CD14-positive monocyte (primary cell): ENCODE data around the gene CHI3L1. TPM values are rescaled to one million over a fixed set of nuclear protein-coding genes. Genes with fewer than 3 reads are reported as not detected.

Experiments used
- DNase-seq, 3 donors: peaks; one replicate each; pipeline ENCODE4 v3.0.0-alpha.2; 2011 to 2022
- H2AFZ ChIP-seq: 2 replicates; pipeline ENCODE4 v1.6.0; 2012; ENCODE audit warnings: mild to moderate bottlenecking, low read depth, low read length, inconsistent platforms; ENCODE audit not compliant: insufficient read depth, poor library complexity, severe bottlenecking
- H3K27ac ChIP-seq, 2 donors: 1 replicate in 1 of 2; 2 replicates in 1 of 2; pipeline ENCODE4 v1.5.1; 2012 to 2013; ENCODE audit warnings: low read length in 2 of 2, control low read depth in 1 of 2, inconsistent platforms in 1 of 2, low read depth in 1 of 2, mild to moderate bottlenecking in 1 of 2
- H3K27me3 ChIP-seq, 2 donors: one replicate each; pipeline versions ENCODE4 v1.6.0 to v1.6.1; 2011 to 2013; ENCODE audit warnings: low read length in 2 of 2; ENCODE audit not compliant: control insufficient read depth in 2 of 2, insufficient read depth in 2 of 2
- H3K36me3 ChIP-seq, 2 donors: replicated peaks in 1 of 2; 1 replicate in 1 of 2; 2 replicates in 1 of 2; pipeline versions ENCODE4 v1.5.1 to v1.6.1; 2012 to 2013; ENCODE audit warnings: low read length in 2 of 2, control low read depth in 1 of 2, inconsistent platforms in 1 of 2, mild to moderate bottlenecking in 1 of 2; ENCODE audit not compliant: insufficient read depth in 2 of 2, control insufficient read depth in 1 of 2
- H3K4me1 ChIP-seq, 2 donors: 1 replicate in 1 of 2; 2 replicates in 1 of 2; pipeline versions ENCODE4 v1.5.1 to v1.6.1; 2012 to 2013; ENCODE audit warnings: low read length in 2 of 2, control low read depth in 1 of 2, inconsistent platforms in 1 of 2, mild to moderate bottlenecking in 1 of 2, moderate library complexity in 1 of 2; ENCODE audit not compliant: insufficient read depth in 2 of 2, control insufficient read depth in 1 of 2
- H3K4me2 ChIP-seq: replicated peaks from 2 replicates; pipeline ENCODE3; 2012; ENCODE audit warnings: low read length, moderate library complexity, mild to moderate bottlenecking; ENCODE audit not compliant: poor library complexity, severe bottlenecking; ENCODE audit errors: extremely low read depth
- H3K4me3 ChIP-seq, 3 experiments: fragments of 200-600 bp in 1 of 3; sonication (generic) in 1 of 3; replicated peaks in 1 of 3; 1 replicate in 2 of 3; 2 replicates in 1 of 3; pipeline ENCODE4 v1.5.1; 2011 to 2013; ENCODE audit warnings: low read length in 3 of 3, mild to moderate bottlenecking in 3 of 3, control low read depth in 2 of 3, low read depth in 2 of 3, inconsistent platforms in 1 of 3, moderate library complexity in 1 of 3
- H3K79me2 ChIP-seq: 2 replicates; pipeline ENCODE4 v1.6.0; 2012; ENCODE audit warnings: mild to moderate bottlenecking, control low read depth, inconsistent platforms, low read length, moderate library complexity; ENCODE audit not compliant: insufficient read depth
- H3K9ac ChIP-seq: 2 replicates; pipeline ENCODE4 v1.6.0; 2017; ENCODE audit warnings: low read length, mild to moderate bottlenecking; ENCODE audit not compliant: insufficient read depth, poor library complexity, severe bottlenecking
- H3K9me3 ChIP-seq, 2 donors: replicated peaks in 1 of 2; 1 replicate in 1 of 2; 2 replicates in 1 of 2; pipeline versions ENCODE4 v1.5.1 to v1.6.1; 2012 to 2013; ENCODE audit warnings: low read length in 2 of 2, control low read depth in 1 of 2; ENCODE audit not compliant: control insufficient read depth in 1 of 2, insufficient read depth in 1 of 2
- H4K20me1 ChIP-seq: 2 replicates; pipeline ENCODE4 v1.6.0; 2012; ENCODE audit warnings: mild to moderate bottlenecking, low read length, control low read depth, moderate library complexity; ENCODE audit not compliant: insufficient read depth
- H3K27ac Mint-ChIP-seq, 7 donors: one replicate each; pipeline ENCODE4 v1.8.0; 2020; ENCODE audit warnings: mild to moderate bottlenecking in 7 of 7, mixed read lengths in 7 of 7, moderate library complexity in 6 of 7, inconsistent platforms in 2 of 7
- H3K27me3 Mint-ChIP-seq, 3 donors: one replicate each; pipeline ENCODE4 v1.8.0; 2021 to 2022; ENCODE audit warnings: low read depth in 3 of 3, mild to moderate bottlenecking in 3 of 3, mixed read lengths in 3 of 3, moderate library complexity in 3 of 3, inconsistent platforms in 1 of 3
- H3K36me3 Mint-ChIP-seq, 2 donors: one replicate each; pipeline ENCODE4 v1.8.0; 2020; ENCODE audit warnings: mixed read lengths in 2 of 2, inconsistent platforms in 1 of 2, mild to moderate bottlenecking in 1 of 2
- H3K4me1 Mint-ChIP-seq: one replicate; pipeline ENCODE4 v1.8.0; 2020; ENCODE audit warnings: mild to moderate bottlenecking, mixed read lengths
- H3K4me3 Mint-ChIP-seq, 2 donors: one replicate each; pipeline ENCODE4 v1.8.0; 2020; ENCODE audit warnings: mild to moderate bottlenecking in 2 of 2, mixed read lengths in 2 of 2, moderate library complexity in 1 of 2
- H3K9me3 Mint-ChIP-seq, 7 donors: one replicate each; pipeline ENCODE4 v1.8.0; 2020 to 2022; ENCODE audit warnings: mixed read lengths in 7 of 7, mild to moderate bottlenecking in 6 of 7, moderate library complexity in 6 of 7, inconsistent platforms in 2 of 7
- WGBS: methylation state at CpG from one replicate; pipeline ENCODE4 v1.1.5; 2013; ENCODE audit warnings: missing lambda C conversion rate; ENCODE audit not compliant: insufficient coverage; 5-methylcytosine and 5-hydroxymethylcytosine counted together
- intact Hi-C, 2 donors: fragments of 100-400 bp; cut with micrococcal nuclease; formaldehyde crosslinking; loops; one replicate each; pipeline versions ENCODE4 v1.15.0 to v1.15.1; 2023
- polyA plus RNA-seq, 3 donors: library from polyadenylated mRNA; depleted of rRNA in 1 of 3; unstranded in 2 of 3; stranded (reverse) in 1 of 3; fragments of 300-500 nt in 2 of 3; fragments of >200 nt in 1 of 3; fragmentation: Illumina TruSeq in 2 of 3; gene quantifications; 1 replicate in 2 of 3; 2 replicates in 1 of 3; pipeline ENCODE4 v1.2.3, GENCODE V29; 2012 to 2021
- TF ChIP-seq, protein P1 (sequence below): fragments of 200-600 bp; IDR thresholded peaks from one replicate; pipeline ENCODE4 v1.8.0; 2022; ENCODE audit warnings: antibody characterized with exemption, mild to moderate bottlenecking

Gene CHI3L1
- polyA plus RNA-seq, 3 donors, result 0.37 to 0.44 (median 0.43) TPM

DNA sequence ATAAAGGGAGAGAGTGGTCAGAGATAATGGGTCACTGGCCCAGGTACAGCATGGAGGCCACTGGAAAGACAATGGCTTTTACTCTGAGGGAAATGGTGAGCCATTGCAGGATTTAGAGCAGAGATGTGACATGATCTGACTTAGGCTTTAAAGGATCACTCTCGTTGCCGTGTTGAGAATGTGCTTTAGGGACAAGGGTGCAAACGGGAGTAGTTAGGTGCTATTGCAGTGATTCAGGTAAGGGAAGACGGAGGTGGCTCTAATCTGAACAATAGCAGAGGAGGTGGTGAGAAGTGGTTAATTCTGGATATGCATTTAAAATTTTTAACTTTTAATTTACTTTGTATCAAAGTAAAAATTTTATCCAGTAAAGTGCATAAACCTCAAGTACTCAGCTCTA is 49.2 kb downstream of the CHI3L1 start:
- Histone ChIP-seq H3K4me3 (no peak overlapping the region), H3K9me3 (no peaks in the 10 kb centered on the region), H4K20me1 (no peaks in the 10 kb centered on the region), H3K79me2 (no peaks in the 10 kb centered on the region), H3K4me2 (no peak overlapping the region), H3K9ac (no peak overlapping the region), H2AFZ (no peak overlapping the region), H3K4me1 (peaks cover 18 to 23% of the 10 kb centered on the region in 2 donors), H3K27me3 (peaks cover 16 to 53% of the 10 kb centered on the region in 2 donors), H3K27ac (no peak overlapping the region), H3K36me3 (no peaks in the 10 kb centered on the region)
- H3K36me3 Mint-ChIP-seq, result no peaks in the 10 kb centered on the region
- H3K27ac Mint-ChIP-seq, result no peak overlapping the region
- H3K4me1 Mint-ChIP-seq, result peaks cover 23% of the 10 kb centered on the region
- 100% methylated on average over 3 of the region's 4 CpGs for WGBS
- peak overlapping the region in 1 of 2 donors; percentile 61 for H3K4me3 Mint-ChIP-seq
- DNase-seq, result no peak
- intact Hi-C loops, result no loop called here
- TF ChIP-seq, protein P1, sequence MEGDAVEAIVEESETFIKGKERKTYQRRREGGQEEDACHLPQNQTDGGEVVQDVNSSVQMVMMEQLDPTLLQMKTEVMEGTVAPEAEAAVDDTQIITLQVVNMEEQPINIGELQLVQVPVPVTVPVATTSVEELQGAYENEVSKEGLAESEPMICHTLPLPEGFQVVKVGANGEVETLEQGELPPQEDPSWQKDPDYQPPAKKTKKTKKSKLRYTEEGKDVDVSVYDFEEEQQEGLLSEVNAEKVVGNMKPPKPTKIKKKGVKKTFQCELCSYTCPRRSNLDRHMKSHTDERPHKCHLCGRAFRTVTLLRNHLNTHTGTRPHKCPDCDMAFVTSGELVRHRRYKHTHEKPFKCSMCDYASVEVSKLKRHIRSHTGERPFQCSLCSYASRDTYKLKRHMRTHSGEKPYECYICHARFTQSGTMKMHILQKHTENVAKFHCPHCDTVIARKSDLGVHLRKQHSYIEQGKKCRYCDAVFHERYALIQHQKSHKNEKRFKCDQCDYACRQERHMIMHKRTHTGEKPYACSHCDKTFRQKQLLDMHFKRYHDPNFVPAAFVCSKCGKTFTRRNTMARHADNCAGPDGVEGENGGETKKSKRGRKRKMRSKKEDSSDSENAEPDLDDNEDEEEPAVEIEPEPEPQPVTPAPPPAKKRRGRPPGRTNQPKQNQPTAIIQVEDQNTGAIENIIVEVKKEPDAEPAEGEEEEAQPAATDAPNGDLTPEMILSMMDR, result no peak
- peaks cover 0 to 2% (median 0%) of the 10 kb centered on the region in 7 donors for H3K9me3 Mint-ChIP-seq
- H3K27me3 Mint-ChIP-seq, result peaks cover 20 to 39% (median 30%) of the 10 kb centered on the region in 3 donors

DNA sequence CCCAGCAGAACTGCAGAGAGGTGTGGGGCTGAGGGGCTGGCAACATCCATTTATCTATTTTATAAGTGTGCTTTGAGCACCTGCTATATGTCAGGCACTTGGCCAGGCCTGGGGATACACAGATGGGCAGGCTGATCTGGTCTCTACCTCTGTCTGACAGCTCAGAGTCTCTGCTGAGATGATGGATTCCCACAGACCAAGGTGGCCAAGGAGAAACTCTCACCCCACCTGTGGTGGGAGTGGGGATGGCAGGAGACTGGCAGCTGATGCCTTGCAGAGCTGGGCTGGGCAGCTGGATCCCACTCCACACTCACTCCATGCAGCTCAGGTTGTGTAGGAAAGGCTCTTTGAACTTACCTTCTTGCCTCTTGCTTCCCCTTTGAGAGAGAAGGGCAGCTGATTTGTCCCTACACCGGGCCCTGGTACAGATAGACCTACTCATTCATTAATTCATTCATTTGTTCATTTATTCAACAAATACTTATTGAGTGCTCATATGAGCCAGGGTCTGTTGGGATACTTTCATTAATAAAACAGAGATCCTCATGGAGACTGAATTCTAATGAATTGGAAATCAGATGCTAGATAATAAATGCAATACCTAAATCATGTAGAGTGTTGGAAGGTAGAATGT is 50.0 kb downstream of the CHI3L1 start:
- H3K27ac Mint-ChIP-seq, result peak overlapping the region in 1 of 7 donors; percentile 11
- intact Hi-C loops, result no loop called here

More for the DNA sequence above, 50.0 kb downstream of the CHI3L1 start:
- Histone ChIP-seq H3K9ac (no peak overlapping the region), H3K9me3 (no peaks in the 10 kb centered on the region), H4K20me1 (no peaks in the 10 kb centered on the region), H3K27ac (no peak overlapping the region), H3K79me2 (no peaks in the 10 kb centered on the region), H3K4me1 (peaks cover 18 to 23% of the 10 kb centered on the region in 2 donors), H3K27me3 (peaks cover 16 to 60% of the 10 kb centered on the region in 2 donors), H3K36me3 (no peaks in the 10 kb centered on the region), H3K4me3 (no peak overlapping the region), H2AFZ (no peak overlapping the region), H3K4me2 (no peak overlapping the region)
- TF ChIP-seq, protein P1, result no peak
- DNase-seq, result no peak
- H3K4me3 Mint-ChIP-seq, result peak overlapping the region in 1 of 2 donors; percentile 61
- H3K36me3 Mint-ChIP-seq, result no peaks in the 10 kb centered on the region
- peaks cover 0 to 2% (median 0%) of the 10 kb centered on the region in 7 donors for H3K9me3 Mint-ChIP-seq
- peaks cover 24 to 45% (median 34%) of the 10 kb centered on the region in 3 donors for H3K27me3 Mint-ChIP-seq
- WGBS, result no CpG with 5 or more reads among the region's 1 CpG
- peaks cover 23% of the 10 kb centered on the region for H3K4me1 Mint-ChIP-seq
